Measurements from ENCODE around the gene HNRNPM.
A peak's percentile ranks its signal among the peaks of the same experiment; 100 is the strongest.

The HNRNPM gene
- 160 to 315 (median 268) reads per million in 9 experiments for total RNA-seq

DNA sequence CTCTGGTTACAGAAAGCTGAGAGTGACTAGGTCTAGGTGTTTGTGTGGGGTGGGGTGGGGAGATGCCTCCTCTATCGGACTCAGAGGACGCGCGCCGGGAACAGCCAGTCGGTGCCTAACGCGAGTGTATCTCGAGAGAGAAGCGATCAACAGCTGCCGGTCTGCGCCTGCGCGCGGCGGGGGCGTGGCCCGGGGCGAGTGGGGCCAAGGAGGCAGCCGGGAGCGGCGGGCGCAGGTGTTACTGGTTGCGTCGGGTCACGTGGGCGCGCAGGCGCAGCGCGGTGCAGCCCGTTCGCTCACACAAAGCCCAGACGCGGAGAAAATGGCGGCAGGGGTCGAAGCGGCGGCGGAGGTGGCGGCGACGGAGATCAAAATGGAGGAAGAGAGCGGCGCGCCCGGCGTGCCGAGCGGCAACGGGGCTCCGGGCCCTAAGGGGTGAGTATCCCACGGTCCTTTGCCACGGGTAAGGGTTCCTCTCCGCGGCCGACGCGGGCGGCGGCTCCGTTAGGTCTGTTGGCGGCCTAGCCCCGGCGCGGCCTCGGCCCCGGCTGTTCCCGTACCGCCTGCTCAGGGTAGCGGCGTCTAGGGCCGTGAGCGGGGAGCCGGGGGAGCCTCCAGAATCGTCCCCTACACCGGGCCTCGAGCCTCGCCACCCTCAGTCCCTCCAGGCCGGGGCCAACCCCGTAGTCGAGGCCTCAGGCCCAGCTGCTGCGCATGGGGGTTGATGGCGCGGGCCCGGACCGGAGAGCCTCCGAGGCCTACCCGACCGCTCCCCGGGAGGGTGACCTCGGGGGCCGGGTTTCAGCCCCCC is at the start of gene HNRNPM:
Gene HNRNPM (plus strand): TSS at position 299 of the 811 bp plus-strand sequence. CDS start 24 bp downstream, at position 323.
- ATAC-seq (replicated peaks) (peak; percentile 89), DNase-seq (peak; percentile 100)
- Mint-ChIP-seq H3K4me3 (peak within 1 kb of the TSS; percentile 82 to 96), H3K27me3 (no peaks in the 10 kb centered on the region), H3K9me3 (no peaks in the 10 kb centered on the region), H3K36me3 (ENCODE audit: insufficient read depth) (peaks cover 31% of the 10 kb centered on the region), H3K4me1 (ENCODE audit: low read depth in 2 of 2) (peaks cover 32 to 43% of the 10 kb centered on the region in 2 donors), H3K27ac (peak within 1 kb of the TSS; percentile 94 to 99)

DNA sequence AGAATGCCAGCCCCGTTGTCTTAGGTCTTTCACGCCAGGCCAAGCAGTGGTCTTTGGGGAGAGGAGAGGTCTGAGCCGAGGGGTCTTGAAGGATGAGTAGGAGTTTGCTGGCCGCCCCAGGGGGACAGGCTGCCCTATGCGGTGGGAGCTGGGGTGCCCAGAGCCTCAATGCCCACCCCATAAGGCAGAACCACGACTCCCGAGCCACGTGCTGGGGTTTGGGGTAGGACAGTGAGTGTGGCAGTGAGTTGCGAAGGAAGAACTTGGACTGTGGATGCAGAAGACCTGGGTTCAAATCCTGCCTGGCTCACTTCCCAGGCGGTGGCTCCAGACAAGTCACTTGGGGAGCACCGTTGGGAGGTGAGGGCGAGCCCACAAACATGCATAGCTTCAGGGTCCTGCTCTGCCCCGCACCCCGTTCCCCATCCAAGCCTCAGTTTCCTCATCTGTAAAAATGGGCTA is 49.1 kb upstream of the HNRNPM start:
- DNase-seq (no peak), ATAC-seq (replicated peaks) (no peak)
- H3K4me1 Mint-ChIP-seq (ENCODE audit: low read depth in 2 of 2) = peaks cover 32 to 44% of the 10 kb centered on the region in 2 donors
- peak overlapping the region; percentile 38 to 74 for H3K27ac Mint-ChIP-seq
- H3K4me3 Mint-ChIP-seq = no peak overlapping the region
- peaks cover 21% of the 10 kb centered on the region for H3K36me3 Mint-ChIP-seq (ENCODE audit: insufficient read depth)
- H3K9me3 Mint-ChIP-seq = no peaks in the 10 kb centered on the region
- no peaks in the 10 kb centered on the region for H3K27me3 Mint-ChIP-seq

DNA sequence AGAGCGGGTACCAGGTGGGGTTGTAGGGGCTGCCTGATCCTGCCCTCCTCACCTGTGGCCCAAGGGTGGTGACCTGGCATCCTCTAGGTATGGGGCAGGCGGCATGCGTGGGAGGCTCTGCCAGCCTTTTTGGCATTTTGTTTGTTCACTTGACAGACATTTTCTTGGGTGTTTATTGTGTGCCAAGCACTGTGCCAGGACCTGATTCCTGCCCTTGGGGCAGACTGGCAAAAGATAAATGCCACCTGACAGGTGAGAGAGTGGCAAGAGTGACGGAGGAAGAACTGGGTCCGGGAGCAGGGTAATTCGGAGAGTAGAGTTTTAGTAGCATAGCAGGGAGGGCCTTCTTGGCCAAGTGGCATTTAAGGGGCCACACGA is 48.6 kb upstream of the HNRNPM start:
- no peaks in the 10 kb centered on the region for H3K9me3 Mint-ChIP-seq

GRCh38 chr19:8396563-8397203 is 48.1 kb upstream of the HNRNPM start:
- peak overlapping the region in 1 of 2 donors; percentile 46 for H3K4me3 Mint-ChIP-seq
- DNase-seq = peak; percentile 62 to 71 (median 65)

More for the DNA sequence above, 48.6 kb upstream of the HNRNPM start:
- H3K27ac Mint-ChIP-seq = peak overlapping the region; percentile 74 to 76
- peaks cover 19% of the 10 kb centered on the region for H3K36me3 Mint-ChIP-seq (ENCODE audit: insufficient read depth)
- ATAC-seq (replicated peaks) (no peak), DNase-seq (no peak)
- H3K4me3 Mint-ChIP-seq = peak overlapping the region; percentile 46 to 62
- peaks cover 32 to 39% of the 10 kb centered on the region in 2 donors for H3K4me1 Mint-ChIP-seq (ENCODE audit: low read depth in 2 of 2)
- H3K27me3 Mint-ChIP-seq = no peaks in the 10 kb centered on the region

DNA sequence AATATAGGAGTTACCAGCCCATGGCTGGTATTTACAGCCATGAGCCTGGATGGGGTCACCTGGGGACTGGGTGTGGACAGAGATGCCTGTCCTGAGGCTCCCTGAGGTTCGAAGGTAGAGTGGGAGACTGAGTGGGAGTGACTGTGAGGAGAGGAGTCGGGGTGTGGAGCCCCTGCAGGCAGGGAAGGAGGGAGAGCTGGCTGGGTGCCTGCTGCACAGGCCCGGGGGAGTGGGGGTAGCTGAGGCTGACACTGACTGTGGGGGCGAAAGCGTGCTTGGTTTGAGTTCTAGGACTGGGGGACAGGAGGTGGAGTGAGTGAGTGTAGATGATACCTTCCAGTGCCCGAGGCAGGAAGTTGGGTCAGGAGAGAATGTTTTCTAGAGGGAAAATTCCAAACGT is 47.5 kb upstream of the HNRNPM start:
- peaks cover 24 to 32% of the 10 kb centered on the region in 2 donors for H3K4me1 Mint-ChIP-seq (ENCODE audit: low read depth in 2 of 2)
- peak overlapping the region in 1 of 2 donors; percentile 76 for H3K27ac Mint-ChIP-seq
- no peak overlapping the region for H3K4me3 Mint-ChIP-seq
- no peaks in the 10 kb centered on the region for H3K27me3 Mint-ChIP-seq
- DNase-seq (no peak), ATAC-seq (replicated peaks) (no peak)
- H3K9me3 Mint-ChIP-seq = no peaks in the 10 kb centered on the region
- peaks cover 29% of the 10 kb centered on the region for H3K36me3 Mint-ChIP-seq (ENCODE audit: insufficient read depth)

More at GRCh38 chr19:8396563-8397203, 48.1 kb upstream of the HNRNPM start:
- Mint-ChIP-seq H3K27me3 (no peaks in the 10 kb centered on the region), H3K9me3 (no peaks in the 10 kb centered on the region), H3K36me3 (ENCODE audit: insufficient read depth) (peaks cover 23% of the 10 kb centered on the region), H3K4me1 (ENCODE audit: low read depth in 2 of 2) (peaks cover 30 to 36% of the 10 kb centered on the region in 2 donors), H3K27ac (peak overlapping the region; percentile 74 to 76)
- peak; percentile 93 for ATAC-seq (replicated peaks)

DNA sequence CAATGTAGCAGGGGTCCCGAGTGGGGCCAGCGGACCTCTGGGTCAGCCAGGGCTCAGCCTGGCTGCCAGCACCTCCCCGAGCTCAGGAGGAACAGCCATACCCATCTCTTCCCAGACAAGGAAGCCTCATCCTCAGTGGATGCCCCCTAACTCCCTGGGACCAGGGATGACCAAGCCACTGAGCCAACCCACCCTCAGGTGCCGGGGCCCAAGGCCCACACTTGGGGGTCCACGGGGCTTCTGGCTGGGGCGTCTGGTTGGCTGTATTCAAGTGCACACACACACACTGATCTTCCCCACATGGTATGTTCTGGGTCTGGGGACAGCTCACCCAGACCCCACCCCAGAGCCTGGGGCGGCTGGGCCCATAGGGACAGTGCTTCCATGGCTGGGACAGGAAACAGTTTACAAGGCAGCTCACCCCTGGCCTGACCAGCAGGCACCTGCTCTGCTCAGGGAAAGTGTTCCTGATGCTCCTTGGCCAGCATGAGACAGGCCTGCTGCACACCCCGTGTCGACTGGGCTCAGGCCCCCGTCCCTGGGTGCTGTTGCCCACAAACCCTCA is 46.9 kb upstream of the HNRNPM start:
- no peak for ATAC-seq (replicated peaks)
- H3K27ac Mint-ChIP-seq = peak overlapping the region in 1 of 2 donors; percentile 76
- peaks cover 30% of the 10 kb centered on the region for H3K36me3 Mint-ChIP-seq (ENCODE audit: insufficient read depth)
- no peaks in the 10 kb centered on the region for H3K27me3 Mint-ChIP-seq
- no peak overlapping the region for H3K4me3 Mint-ChIP-seq
- H3K9me3 Mint-ChIP-seq = no peaks in the 10 kb centered on the region
- DNase-seq = no peak
- peaks cover 23 to 32% of the 10 kb centered on the region in 2 donors for H3K4me1 Mint-ChIP-seq (ENCODE audit: low read depth in 2 of 2)

DNA sequence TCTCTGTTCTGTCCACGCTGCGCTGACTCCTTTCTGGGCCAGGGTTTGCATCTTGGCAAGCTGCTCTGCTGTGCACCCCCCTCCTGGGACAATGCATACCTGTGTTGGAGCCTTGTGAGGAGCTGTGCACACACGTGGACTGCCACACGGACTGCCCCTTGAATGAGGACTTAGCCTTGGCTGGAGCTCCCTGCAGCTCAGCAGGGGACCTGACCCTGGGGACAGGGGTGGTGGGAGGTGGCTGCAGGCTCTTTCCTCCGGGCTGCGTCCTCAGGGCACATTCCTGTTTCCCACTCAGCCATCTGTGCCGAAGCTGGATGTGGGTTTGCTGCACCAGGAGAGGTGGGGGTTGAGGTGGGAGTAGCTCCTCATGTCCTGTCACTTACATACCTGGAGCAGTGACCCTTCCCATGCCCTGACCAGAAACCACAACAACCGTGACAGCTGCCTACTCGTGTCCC is 46.4 kb upstream of the HNRNPM start:
- Mint-ChIP-seq H3K27ac (no peak overlapping the region), H3K9me3 (no peaks in the 10 kb centered on the region), H3K36me3 (ENCODE audit: insufficient read depth) (peaks cover 30% of the 10 kb centered on the region), H3K4me3 (no peak overlapping the region), H3K27me3 (no peaks in the 10 kb centered on the region), H3K4me1 (ENCODE audit: low read depth in 2 of 2) (peaks cover 19 to 30% of the 10 kb centered on the region in 2 donors)
- no peak for ATAC-seq (replicated peaks)
- no peak for DNase-seq

DNA sequence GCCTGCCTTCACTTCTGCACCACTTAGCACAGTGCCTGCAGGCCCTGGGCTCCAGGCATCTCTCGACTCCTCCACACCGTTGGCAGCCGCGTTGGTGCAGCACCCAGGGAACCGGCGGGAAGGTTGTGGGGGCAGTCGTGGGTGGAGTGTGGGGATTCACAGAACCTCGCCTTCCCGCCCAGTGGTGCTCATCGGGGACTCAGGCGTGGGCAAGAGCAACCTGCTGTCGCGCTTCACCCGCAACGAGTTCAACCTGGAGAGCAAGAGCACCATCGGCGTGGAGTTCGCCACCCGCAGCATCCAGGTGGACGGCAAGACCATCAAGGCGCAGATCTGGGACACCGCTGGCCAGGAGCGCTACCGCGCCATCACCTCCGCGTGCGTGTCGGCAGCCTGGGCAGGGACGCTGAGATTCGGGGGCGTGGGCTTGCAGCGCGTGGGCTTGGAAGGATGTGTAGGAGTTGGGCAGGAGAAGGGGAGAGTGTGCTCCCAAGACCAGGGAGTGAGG is 45.0 kb upstream of the HNRNPM start:
- DNase-seq (no peak), ATAC-seq (replicated peaks) (no peak)
- Mint-ChIP-seq H3K27ac (peak overlapping the region; percentile 12 to 58), H3K4me3 (no peak overlapping the region), H3K9me3 (no peaks in the 10 kb centered on the region), H3K36me3 (ENCODE audit: insufficient read depth) (peaks cover 31% of the 10 kb centered on the region), H3K4me1 (ENCODE audit: low read depth in 2 of 2) (peaks cover 19 to 23% of the 10 kb centered on the region in 2 donors), H3K27me3 (no peaks in the 10 kb centered on the region)

GRCh38 chr19:8401981-8402411 is 42.8 kb upstream of the HNRNPM start:
- ATAC-seq (replicated peaks) (no peak), DNase-seq (no peak)
- no peak overlapping the region for H3K27ac Mint-ChIP-seq
- H3K9me3 Mint-ChIP-seq = no peaks in the 10 kb centered on the region
- H3K4me3 Mint-ChIP-seq = no peak overlapping the region
- peaks cover 43% of the 10 kb centered on the region for H3K36me3 Mint-ChIP-seq (ENCODE audit: insufficient read depth)
- H3K4me1 Mint-ChIP-seq (ENCODE audit: low read depth in 2 of 2) = peaks cover 8 to 10% of the 10 kb centered on the region in 2 donors
- H3K27me3 Mint-ChIP-seq = no peaks in the 10 kb centered on the region

- Mint-ChIP-seq H3K9me3 (no peaks in the 10 kb centered on the region), H3K27me3 (no peaks in the 10 kb centered on the region), H3K4me3 (no peak overlapping the region), H3K4me1 (ENCODE audit: low read depth in 2 of 2) (peaks cover 2 to 4% of the 10 kb centered on the region in 2 donors), H3K36me3 (ENCODE audit: insufficient read depth) (peaks cover 46% of the 10 kb centered on the region), H3K27ac (no peak overlapping the region)
- DNase-seq (no peak), ATAC-seq (replicated peaks) (no peak)
Measured at GRCh38 chr19:8403098-8403819, 41.5 kb upstream of the HNRNPM start.

DNA sequence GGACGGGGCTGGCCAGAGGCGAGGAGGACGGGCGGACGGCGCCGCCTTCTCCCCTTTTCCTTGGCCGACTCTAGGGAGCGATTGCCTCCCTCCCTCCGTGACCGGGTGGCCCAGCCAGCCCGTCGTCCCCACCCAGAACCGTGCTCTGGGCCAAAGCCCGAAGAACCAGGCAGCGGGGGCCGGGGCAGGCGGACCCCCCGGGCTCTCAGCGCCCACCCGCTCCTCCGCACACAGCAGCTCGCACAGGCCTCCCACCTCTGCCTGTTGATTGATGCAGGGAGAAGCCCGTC is 41.0 kb upstream of the HNRNPM start:
- DNase-seq (no peak), ATAC-seq (replicated peaks) (no peak)
- no peaks in the 10 kb centered on the region for H3K27me3 Mint-ChIP-seq
- no peaks in the 10 kb centered on the region for H3K9me3 Mint-ChIP-seq
- H3K27ac Mint-ChIP-seq = peak overlapping the region in 1 of 2 donors; percentile 81
- peaks cover 46% of the 10 kb centered on the region for H3K36me3 Mint-ChIP-seq (ENCODE audit: insufficient read depth)
- H3K4me3 Mint-ChIP-seq = no peak overlapping the region
- peaks cover 2 to 4% of the 10 kb centered on the region in 2 donors for H3K4me1 Mint-ChIP-seq (ENCODE audit: low read depth in 2 of 2)

- ATAC-seq (replicated peaks) = no peak
- H3K36me3 Mint-ChIP-seq (ENCODE audit: insufficient read depth) = peaks cover 43% of the 10 kb centered on the region
- H3K27ac Mint-ChIP-seq = peak overlapping the region in 1 of 2 donors; percentile 81
Measured at GRCh38 chr19:8404391-8405151, 40.2 kb upstream of the HNRNPM start.

More at GRCh38 chr19:8404391-8405151, 40.2 kb upstream of the HNRNPM start:
- no peak overlapping the region for H3K4me3 Mint-ChIP-seq
- peaks cover 2 to 4% of the 10 kb centered on the region in 2 donors for H3K4me1 Mint-ChIP-seq (ENCODE audit: low read depth in 2 of 2)
- H3K9me3 Mint-ChIP-seq = no peaks in the 10 kb centered on the region
- no peak for DNase-seq
- H3K27me3 Mint-ChIP-seq = no peaks in the 10 kb centered on the region

All from effector memory CD8-positive, alpha-beta T cell (primary cell).